ENCODE data around the gene WFDC9.
"Not testable (repeated sequence)": the region's sequence is repeated elsewhere in the genome, so short reads cannot be mapped to it uniquely, and the experiment has no call there.

WFDC9 gene

DNA sequence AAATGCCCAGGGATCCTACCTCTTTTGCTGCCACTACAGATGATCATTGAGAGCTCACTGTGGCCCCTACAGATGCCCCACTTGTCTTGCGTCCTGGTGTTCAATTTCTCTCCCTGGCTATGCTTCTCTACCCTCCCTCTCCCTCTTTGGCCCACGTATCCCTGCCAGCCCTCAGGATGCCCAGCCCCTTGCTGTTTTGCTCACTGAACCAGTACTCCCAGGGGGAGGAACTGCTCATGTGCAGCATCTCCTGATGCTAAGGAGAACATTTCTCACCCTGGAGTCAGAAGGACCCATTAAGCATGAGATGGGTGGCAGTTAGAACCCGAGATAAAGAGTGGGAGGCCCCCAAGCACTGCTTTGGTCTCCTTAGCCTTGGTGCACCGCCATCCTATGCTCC is at the start of gene WFDC9:
Gene WFDC9, minus strand, starts transcription at position 101 of the 400 bp plus-strand sequence. CDS start 21,103 bp downstream, outside the sequence.
- no peak for DNase-seq (ENCODE audit: low read depth in 4 of 4, low spot score in 1 of 4)

DNA sequence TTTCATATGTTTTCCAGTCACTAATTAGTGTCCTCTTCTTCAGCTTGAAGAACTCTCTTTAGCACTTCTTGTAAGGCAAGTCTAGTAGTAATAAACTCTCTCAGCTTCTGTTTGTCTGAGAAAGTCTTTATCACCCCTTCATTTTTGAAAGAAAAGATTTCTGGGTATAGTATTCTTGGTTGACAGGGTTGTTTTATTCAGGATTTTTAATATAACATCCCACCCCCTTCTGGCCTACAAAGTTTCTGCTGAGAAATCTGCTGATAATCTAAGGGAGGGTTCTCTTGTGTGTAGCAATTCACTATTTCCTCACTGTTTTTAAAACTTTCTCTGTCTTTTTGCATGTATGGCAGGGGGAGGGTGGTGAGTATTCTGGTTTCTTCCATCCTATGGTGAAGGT is 48.6 kb upstream of the WFDC9 start:
- no peak for DNase-seq (ENCODE audit: low read depth in 4 of 4, low spot score in 1 of 4)

GRCh38 chr20:45672765-45673164 is 41.7 kb upstream of the WFDC9 start:
- no peak for DNase-seq (ENCODE audit: low read depth in 4 of 4, low spot score in 1 of 4)

- no peak for DNase-seq (ENCODE audit: low read depth in 4 of 4, low spot score in 1 of 4)
These were observed 39.1 kb upstream of the WFDC9 start, which contains the start of gene WFDC11 for GRCh38 chr20:45670139-45670538. WFDC11 (minus strand) TSS chr20:45670239; CDS start chr20:45650600, 19,639 bp downstream.

DNA sequence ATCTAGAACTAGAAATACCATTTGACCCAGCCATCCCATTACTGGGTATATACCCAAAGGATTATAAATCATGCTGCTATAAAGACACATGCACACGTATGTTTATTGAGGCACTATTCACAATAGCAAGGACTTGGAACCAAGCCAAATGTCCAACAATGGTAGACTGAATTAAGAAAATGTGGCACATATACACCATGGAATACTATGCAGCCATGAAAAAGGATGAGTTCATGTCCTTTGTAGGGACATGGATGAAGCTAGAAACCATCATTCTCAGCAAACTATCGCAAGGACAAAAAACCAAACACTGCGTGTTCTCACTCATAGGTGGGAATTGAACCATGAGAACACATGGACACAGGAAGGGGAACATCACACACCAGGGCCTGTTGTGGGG is 26.0 kb upstream of the WFDC9 start:
- not testable (repeated sequence) for DNase-seq (ENCODE audit: low read depth in 4 of 4, low spot score in 1 of 4)

DNA sequence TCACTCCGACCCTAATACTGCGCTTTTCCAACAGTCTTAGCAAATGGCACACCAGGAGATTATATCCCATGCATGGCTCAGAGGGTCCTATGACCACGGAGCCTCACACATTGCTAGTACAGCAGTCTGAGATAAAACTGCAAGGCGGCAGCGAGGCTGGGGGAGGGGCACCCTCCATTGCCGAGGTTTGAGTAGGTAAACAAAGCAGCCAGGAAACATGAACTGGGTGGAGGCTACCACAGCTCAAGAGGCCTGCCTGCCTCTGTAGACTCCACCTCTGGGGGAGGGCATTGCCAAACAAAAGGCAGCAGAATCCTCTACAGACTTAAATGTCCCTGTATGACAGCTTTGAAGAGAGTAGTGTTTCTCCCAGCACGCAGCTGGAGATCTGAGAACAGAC is 20.6 kb upstream of the WFDC9 start:
- DNase-seq (ENCODE audit: low read depth in 4 of 4, low spot score in 1 of 4): not testable (repeated sequence)

- DNase-seq (ENCODE audit: low read depth in 4 of 4, low spot score in 1 of 4): no peak
These were observed 18.3 kb upstream of the WFDC9 start for GRCh38 chr20:45649312-45649863.

DNA sequence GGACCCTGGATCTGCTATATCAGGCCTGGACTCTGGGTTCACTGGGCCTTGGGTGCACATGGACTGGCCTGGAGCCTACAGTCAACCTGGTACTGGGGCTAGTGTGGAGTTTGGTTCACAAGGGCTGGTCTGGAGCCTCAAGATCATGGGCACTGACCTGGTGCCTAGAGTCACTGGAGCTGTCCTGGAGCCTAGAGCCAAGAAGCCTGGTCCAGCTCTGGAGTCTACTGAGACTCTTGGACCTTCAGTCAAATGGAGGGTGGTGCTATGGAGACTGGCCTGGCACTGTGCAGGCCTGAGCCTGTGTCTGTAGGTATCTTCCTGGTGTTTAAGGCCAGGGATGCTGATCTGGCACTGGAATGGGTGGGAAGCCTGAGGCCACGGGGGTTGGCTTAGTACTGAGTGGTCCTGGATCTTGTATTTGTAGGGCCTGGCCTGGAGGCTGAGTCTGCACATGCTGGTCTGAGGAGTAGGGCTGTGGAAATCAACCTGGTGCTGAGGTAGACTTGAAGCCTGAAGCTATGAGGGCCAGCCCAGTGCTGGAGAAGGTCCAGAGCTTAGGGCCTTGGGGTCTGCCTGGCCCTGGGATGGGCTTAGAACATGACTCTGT is 16.5 kb upstream of the WFDC9 start:
- no peak for DNase-seq (ENCODE audit: low read depth in 4 of 4, low spot score in 1 of 4)

DNA sequence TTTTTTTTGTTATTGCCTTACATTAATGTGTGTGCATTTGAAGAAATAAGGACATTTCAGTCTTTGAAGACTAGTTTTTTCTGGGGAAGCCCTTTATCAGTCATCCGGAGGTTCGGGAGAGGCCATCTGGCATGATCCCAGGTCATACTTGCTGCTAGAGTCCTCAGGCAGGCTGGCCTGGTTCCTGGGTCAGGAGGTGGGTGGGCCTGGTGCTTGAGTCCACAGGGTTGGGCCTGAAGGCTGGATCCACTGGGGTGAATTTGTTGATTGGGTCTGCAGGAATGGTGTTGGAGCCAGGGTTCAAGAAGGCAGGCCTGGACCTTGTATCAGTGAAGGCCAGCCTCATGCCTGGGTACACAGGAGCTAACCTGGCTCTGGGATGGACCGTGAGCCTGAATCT is 15.8 kb upstream of the WFDC9 start:
- no peak for DNase-seq (ENCODE audit: low read depth in 4 of 4, low spot score in 1 of 4)

GRCh38 chr20:45645869-45646268 is 14.8 kb upstream of the WFDC9 start:
- not testable (repeated sequence) for DNase-seq (ENCODE audit: low read depth in 4 of 4, low spot score in 1 of 4)

DNA sequence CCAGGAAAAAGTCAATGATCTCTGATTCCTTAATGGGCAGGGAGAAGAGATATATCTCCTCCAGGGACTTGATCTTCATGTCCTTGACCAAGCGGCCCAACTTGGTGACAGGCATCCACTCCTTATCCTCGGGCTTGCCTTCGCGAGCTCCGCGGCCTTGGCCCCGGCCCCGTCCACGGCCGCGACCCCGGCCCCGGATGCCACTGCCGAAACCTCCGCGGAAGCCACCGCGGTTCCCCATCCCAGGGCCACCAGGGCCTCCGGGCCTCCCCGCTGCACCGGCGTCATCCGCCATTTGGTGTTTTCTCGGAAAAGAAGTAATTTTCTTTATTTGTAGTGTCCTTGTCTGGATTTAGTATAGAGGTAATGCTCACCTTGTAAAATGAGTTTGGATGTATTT is 10.0 kb upstream of the WFDC9 start:
- not testable (repeated sequence) for DNase-seq (ENCODE audit: low read depth in 4 of 4, low spot score in 1 of 4)

GRCh38 chr20:45639687-45640086 is 8.6 kb upstream of the WFDC9 start:
- DNase-seq (ENCODE audit: low read depth in 4 of 4, low spot score in 1 of 4): no peak

DNA sequence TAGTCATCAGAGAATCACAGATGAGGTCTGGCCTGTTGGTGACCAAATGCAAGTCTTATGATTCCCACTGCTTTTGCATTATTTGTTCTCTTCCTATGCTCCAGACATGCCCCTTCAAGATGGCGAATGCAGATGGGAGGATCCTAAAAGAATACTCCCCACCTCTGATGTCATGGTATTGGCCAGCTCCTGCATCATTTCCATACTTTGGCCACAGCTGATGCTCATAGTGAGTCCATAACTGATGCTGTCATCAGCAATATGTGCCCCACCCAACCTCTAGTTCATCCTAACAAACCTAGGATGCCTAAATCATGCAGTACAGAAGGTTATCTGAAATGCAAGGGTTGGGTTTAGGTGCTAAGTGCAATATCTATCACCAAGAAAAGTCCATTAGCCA is 5.4 kb upstream of the WFDC9 start:
- no peak for DNase-seq (ENCODE audit: low read depth in 4 of 4, low spot score in 1 of 4)

- DNase-seq (ENCODE audit: low read depth in 4 of 4, low spot score in 1 of 4): no peak
These were observed 713 bp downstream of the WFDC9 start for GRCh38 chr20:45630371-45630770.

DNA sequence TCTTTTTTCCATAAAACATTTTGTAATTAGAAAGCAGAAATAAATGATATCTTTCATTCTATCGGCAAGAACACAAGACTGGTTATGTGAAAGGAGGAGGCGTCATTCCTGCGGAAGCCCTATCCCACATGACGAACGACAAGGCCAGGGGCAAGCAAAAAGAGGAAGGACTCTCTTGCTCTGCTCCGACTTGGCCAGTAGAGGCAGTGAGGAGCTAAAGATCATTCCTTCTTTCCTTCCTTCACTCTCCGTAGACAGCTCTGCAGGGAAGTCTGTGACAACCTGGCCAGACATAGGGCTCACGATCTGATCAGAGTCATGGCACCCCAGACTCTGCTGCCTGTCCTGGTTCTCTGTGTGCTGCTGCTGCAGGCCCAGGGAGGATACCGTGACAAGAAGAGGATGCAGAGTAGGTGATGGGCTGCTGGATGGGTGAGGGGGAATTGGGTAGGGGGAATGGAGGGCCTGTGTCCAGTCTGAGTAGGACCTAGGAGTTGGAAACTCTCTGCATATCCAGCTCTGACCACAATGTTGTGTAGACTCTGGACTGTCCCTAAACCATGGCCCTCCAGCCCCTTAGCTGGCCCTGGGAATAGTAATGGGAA is 1.5 kb downstream of the WFDC9 start, which contains the start of gene WFDC10A:
Gene WFDC10A, plus strand, starts transcription at position 244 of the 605 bp plus-strand sequence. Its CDS starts 75 bp downstream, at position 319.
- peak in 3 of 4 experiments; percentile 0 to 21 (median 8) for DNase-seq (ENCODE audit: low read depth in 4 of 4, low spot score in 1 of 4)

DNA sequence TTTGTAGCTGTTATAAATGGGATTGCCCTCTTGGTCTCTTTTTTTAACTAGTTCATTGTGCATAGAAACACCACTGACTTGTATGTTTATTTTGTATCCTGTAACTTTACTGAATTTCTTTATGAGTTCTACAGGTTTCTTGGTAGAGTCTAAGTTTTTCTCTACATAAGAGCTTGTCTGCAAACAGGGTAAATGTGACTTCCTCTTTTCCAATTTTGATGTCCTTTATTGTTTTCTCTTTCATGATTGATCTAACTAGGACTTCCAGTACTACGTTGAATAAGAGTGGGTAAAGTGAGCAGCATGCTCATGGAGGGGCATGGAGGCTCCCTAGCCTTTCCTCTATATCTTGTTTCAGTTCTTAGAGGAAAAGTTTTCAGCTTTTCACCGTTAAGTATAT is 4.5 kb downstream of the WFDC9 start:
- DNase-seq (ENCODE audit: low read depth in 4 of 4, low spot score in 1 of 4): no peak

GRCh38 chr20:45621593-45621992 is 9.5 kb downstream of the WFDC9 start:
- no peak for DNase-seq (ENCODE audit: low read depth in 4 of 4, low spot score in 1 of 4)

- no peak for DNase-seq (ENCODE audit: low read depth in 4 of 4, low spot score in 1 of 4)
These were observed 13.5 kb downstream of the WFDC9 start for GRCh38 chr20:45617591-45617990.

- DNase-seq (ENCODE audit: low read depth in 4 of 4, low spot score in 1 of 4): no peak
These were observed 18.8 kb downstream of the WFDC9 start for GRCh38 chr20:45612314-45612713.

GRCh38 chr20:45611054-45611453 is 20.0 kb downstream of the WFDC9 start:
- peak in 3 of 4 experiments; percentile 6 to 48 (median 7) for DNase-seq (ENCODE audit: low read depth in 4 of 4, low spot score in 1 of 4)

- DNase-seq (ENCODE audit: low read depth in 4 of 4, low spot score in 1 of 4): no peak
These were observed 23.3 kb downstream of the WFDC9 start for GRCh38 chr20:45607810-45608209.

GRCh38 chr20:45595235-45595634 is 35.8 kb downstream of the WFDC9 start:
- no peak for DNase-seq (ENCODE audit: low read depth in 4 of 4, low spot score in 1 of 4)

Data from stimulated activated CD4-positive, alpha-beta T cell treated with anti-CD3 and anti-CD28 coated beads, Interleukin-1b, Interleukin-23, amount 100 ng/mL, for 24 hours (primary cell).